SK-N-MC (cell line): ENCODE results near the gene ZSCAN31.
"Not testable (repeated sequence)": the region's sequence is repeated elsewhere in the genome, so short reads cannot be mapped to it uniquely, and the experiment has no call there.

Source experiments
- EZH2 ChIP-seq: fragments of 200-600 bp; sonication (generic); IDR thresholded peaks from one replicate; pipeline ENCODE4 v1.6.1; 2017; ENCODE audit warnings: antibody characterized with exemption
- FOXP2 ChIP-seq: optimal IDR thresholded peaks from 2 replicates; pipeline ENCODE3; 2011; ENCODE audit warnings: mild to moderate bottlenecking, moderate library complexity; ENCODE audit not compliant: insufficient read depth; ENCODE audit errors: extremely low read length, control extremely low read depth
- POLR2AphosphoS5 ChIP-seq: IDR thresholded peaks from 2 replicates; pipeline ENCODE4 v1.6.1; 2012; ENCODE audit warnings: mild to moderate bottlenecking, low read depth, low read length, borderline replicate concordance

DNA sequence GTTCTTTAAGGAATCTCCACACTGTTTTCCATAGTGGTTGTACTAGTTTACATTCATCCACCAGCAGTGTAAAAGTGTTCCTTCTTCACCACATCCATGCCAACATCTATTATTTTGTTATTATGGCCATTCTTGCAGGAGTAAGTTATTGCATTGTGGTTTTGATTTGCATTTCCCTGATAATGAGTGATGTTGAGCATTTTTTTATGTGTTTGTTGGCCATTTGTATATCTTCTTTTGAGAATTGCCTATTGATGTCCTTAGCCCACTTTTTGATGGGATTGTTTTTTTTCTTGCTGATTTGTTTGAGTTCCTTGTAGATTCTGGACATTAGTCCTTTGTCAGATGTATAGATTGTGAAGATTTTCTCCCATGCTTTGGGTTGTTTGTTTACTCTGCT is 29.6 kb downstream of the ZSCAN31 start:
- not testable (repeated sequence) for TF ChIP-seq EZH2, POLR2AphosphoS5, FOXP2
